Ishikawa (cell line): ENCODE data around the gene SLC16A12.

Experiments used
- CEBPB ChIP-seq: IDR thresholded peaks from 2 replicates; pipeline ENCODE4 v1.6.1; 2012
- CREB1 ChIP-seq: IDR thresholded peaks from 2 replicates; pipeline ENCODE4 v1.6.1; 2012; ENCODE audit warnings: low read depth
- EGR1 ChIP-seq: IDR thresholded peaks from 2 replicates; pipeline ENCODE4 v1.6.1; 2012
- EP300 ChIP-seq: IDR thresholded peaks from 2 replicates; pipeline ENCODE4 v1.6.1; 2012; ENCODE audit warnings: borderline replicate concordance
- FOXM1 ChIP-seq: IDR thresholded peaks from 2 replicates; pipeline ENCODE4 v1.6.1; 2012; ENCODE audit warnings: low read depth, borderline replicate concordance
- MAX ChIP-seq: IDR thresholded peaks from 2 replicates; pipeline ENCODE4 v1.6.1; 2012
- NFIC ChIP-seq: IDR thresholded peaks from 2 replicates; pipeline ENCODE4 v1.6.1; 2012
- RAD21 ChIP-seq: IDR thresholded peaks from 2 replicates; pipeline ENCODE4 v1.6.1; 2012; ENCODE audit warnings: low read depth
- REST ChIP-seq: IDR thresholded peaks from 2 replicates; pipeline ENCODE4 v1.6.1; 2012; ENCODE audit warnings: low read depth, mild to moderate bottlenecking
- TAF1 ChIP-seq: IDR thresholded peaks from 2 replicates; pipeline ENCODE4 v1.6.1; 2012; ENCODE audit warnings: low read depth, mild to moderate bottlenecking
- TCF12 ChIP-seq: IDR thresholded peaks from 2 replicates; pipeline ENCODE4 v1.6.1; 2012; ENCODE audit warnings: low read depth
- TEAD4 ChIP-seq: IDR thresholded peaks from 2 replicates; pipeline ENCODE4 v1.6.1; 2012
- USF1 ChIP-seq: IDR thresholded peaks from 2 replicates; pipeline ENCODE4 v1.6.1; 2012
- YY1 ChIP-seq: IDR thresholded peaks from 2 replicates; pipeline ENCODE4 v1.6.1; 2012; ENCODE audit warnings: low read depth
- ZBTB7A ChIP-seq: IDR thresholded peaks from 2 replicates; pipeline ENCODE4 v1.6.1; 2012; ENCODE audit warnings: low read depth

Gene SLC16A12

GRCh38 chr10:89518108-89518507 is 17.3 kb downstream of the SLC16A12 start:
- TF ChIP-seq TAF1 (no peak), FOXM1 (no peak), CEBPB (no peak)

GRCh38 chr10:89516149-89516832 is 19.1 kb downstream of the SLC16A12 start:
- TF ChIP-seq CREB1 (peak; percentile 64), RAD21 (no peak), TAF1 (no peak), EP300 (no peak), MAX (no peak), EGR1 (no peak), TEAD4 (peak; percentile 49; the same call in 1 of the 2 replicates), CEBPB (no peak), YY1 (no peak), USF1 (no peak), TCF12 (0 out of 2 replicates have a peak, but pooled peaks have one; percentile 17), FOXM1 (no peak), ZBTB7A (no peak), NFIC (peak; percentile 82), REST (no peak)

GRCh38 chr10:89515031-89515841 is 20.2 kb downstream of the SLC16A12 start:
- no peak for TF ChIP-seq TEAD4
- no peak for TF ChIP-seq TCF12
- TF ChIP-seq ZBTB7A, result no peak
- TF ChIP-seq MAX, result no peak
- TF ChIP-seq CREB1, result no peak
- no peak for TF ChIP-seq FOXM1
- TF ChIP-seq RAD21, result no peak
- TF ChIP-seq YY1, result no peak

GRCh38 chr10:89513206-89513605 is 22.2 kb downstream of the SLC16A12 start:
- no peak for TF ChIP-seq MAX
- TF ChIP-seq ZBTB7A, result no peak
- TF ChIP-seq CEBPB, result no peak
- no peak for TF ChIP-seq EP300
- TF ChIP-seq EGR1, result no peak
- TF ChIP-seq TAF1, result no peak
- TF ChIP-seq TCF12, result no peak
- TF ChIP-seq RAD21, result no peak
- no peak for TF ChIP-seq USF1

- TF ChIP-seq RAD21 (no peak), ZBTB7A (no peak), FOXM1 (no peak), TEAD4 (no peak), TAF1 (no peak), TCF12 (no peak), YY1 (no peak), EGR1 (no peak), CREB1 (no peak), CEBPB (no peak), USF1 (no peak), NFIC (no peak), EP300 (no peak), REST (no peak), MAX (no peak)
Observed at GRCh38 chr10:89505640-89506275, 29.6 kb downstream of the SLC16A12 start.
